Endometrium (tissue), 2 donors: ENCODE data around the gene LY6G6C.

Source experiments
- FAIRE-seq: peaks from 2 replicates; lab custom pipeline; 2012; peaks lifted over from hg19 to GRCh38; lab: Jason Lieb, UNC
- donor health status: control.
- donor health status: control.

Gene LY6G6C

GRCh38 chr6:31721351-31722020 is at the start of gene LY6G6C:
Gene LY6G6C (minus strand): TSS chr6:31721746. CDS start chr6:31721679, 67 bp downstream.
- no peak for FAIRE-seq

- no peak for FAIRE-seq
These were observed 49.3 kb upstream of the LY6G6C start for GRCh38 chr6:31770860-31771259.

- no peak for FAIRE-seq
These were observed 48.3 kb upstream of the LY6G6C start for GRCh38 chr6:31769684-31770371.

GRCh38 chr6:31768363-31769257 is 47.1 kb upstream of the LY6G6C start:
- no peak for FAIRE-seq

GRCh38 chr6:31767096-31767645 is 45.6 kb upstream of the LY6G6C start:
- no peak for FAIRE-seq

- no peak for FAIRE-seq
These were observed 44.6 kb upstream of the LY6G6C start for GRCh38 chr6:31765910-31766794.

- no peak for FAIRE-seq
These were observed 44.0 kb upstream of the LY6G6C start for GRCh38 chr6:31765559-31765909.

GRCh38 chr6:31764198-31764597 is 42.7 kb upstream of the LY6G6C start:
- no peak for FAIRE-seq

GRCh38 chr6:31763619-31763940 is 42.0 kb upstream of the LY6G6C start:
- no peak for FAIRE-seq

GRCh38 chr6:31762878-31763618 is 41.5 kb upstream of the LY6G6C start:
- FAIRE-seq, result no peak

GRCh38 chr6:31762356-31762755 is 40.8 kb upstream of the LY6G6C start, which contains the start of gene SAPCD1:
Gene SAPCD1 (plus strand): TSS chr6:31762656. CDS start chr6:31763055, 399 bp downstream.
- FAIRE-seq, result no peak

- no peak for FAIRE-seq
These were observed 39.8 kb upstream of the LY6G6C start for GRCh38 chr6:31761343-31761742.

- FAIRE-seq, result no peak
These were observed 39.2 kb upstream of the LY6G6C start for GRCh38 chr6:31760790-31761189.

GRCh38 chr6:31758281-31758680 is 36.7 kb upstream of the LY6G6C start:
- FAIRE-seq, result no peak

- no peak for FAIRE-seq
These were observed 31.3 kb upstream of the LY6G6C start for GRCh38 chr6:31752739-31753319.

GRCh38 chr6:31750411-31751022 is 29.0 kb upstream of the LY6G6C start:
- no peak for FAIRE-seq

- no peak for FAIRE-seq
These were observed 27.9 kb upstream of the LY6G6C start for GRCh38 chr6:31749301-31750036.

- FAIRE-seq, result no peak
These were observed 22.9 kb upstream of the LY6G6C start for GRCh38 chr6:31744422-31744821.

GRCh38 chr6:31742894-31743293 is 21.3 kb upstream of the LY6G6C start:
- no peak for FAIRE-seq
